HG02981 (cell line): ENCODE results near the gene CTNNA2.

Source experiments
- ATAC-seq: cut with Tn5 transposase; IDR thresholded peaks from one replicate; pipeline ENCODE4 v1.9.1; 2021; ENCODE audit warnings: mild to moderate bottlenecking, moderate library complexity; ENCODE audit not compliant: unreplicated experiment

The CTNNA2 gene

DNA sequence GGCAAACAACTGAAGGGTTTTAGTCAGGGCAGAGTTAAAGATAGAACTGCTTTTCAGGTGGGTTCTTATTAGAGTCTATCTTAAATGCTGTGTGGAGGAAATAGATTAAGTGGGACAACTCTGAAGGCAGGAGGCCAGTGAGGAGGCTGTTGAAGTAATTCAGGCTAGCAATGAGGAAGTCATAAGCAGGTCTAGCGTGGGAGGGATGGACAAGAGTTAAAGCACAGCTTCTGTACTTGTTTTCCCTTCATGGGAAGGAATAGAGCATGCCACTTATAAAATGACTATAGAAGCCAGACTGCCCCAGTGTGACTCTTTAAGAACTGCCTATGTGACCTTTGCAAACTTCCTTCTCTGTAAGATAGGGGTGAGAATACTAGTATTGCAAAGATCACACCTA is 993.7 kb downstream of the CTNNA2 start:
- ATAC-seq: no peak

DNA sequence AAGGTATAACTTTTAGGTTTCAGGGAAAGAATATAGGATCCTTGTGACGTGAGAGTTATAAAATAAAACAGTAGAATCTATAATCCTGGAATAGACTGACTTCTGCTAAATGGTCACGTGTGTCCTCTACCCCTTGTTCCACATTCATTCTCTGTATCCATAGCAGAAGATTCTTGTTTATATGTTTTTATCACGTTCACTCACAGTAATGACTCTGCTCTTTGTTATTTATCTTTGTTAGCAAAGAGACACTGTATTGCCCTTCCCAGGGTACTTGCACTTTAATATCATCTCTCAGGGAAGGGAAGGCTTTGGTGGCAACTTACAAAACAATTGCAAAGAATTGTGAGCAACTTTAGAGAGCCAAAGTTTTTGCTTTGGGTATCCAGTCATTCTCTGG is 997.9 kb downstream of the CTNNA2 start:
- no peak for ATAC-seq

DNA sequence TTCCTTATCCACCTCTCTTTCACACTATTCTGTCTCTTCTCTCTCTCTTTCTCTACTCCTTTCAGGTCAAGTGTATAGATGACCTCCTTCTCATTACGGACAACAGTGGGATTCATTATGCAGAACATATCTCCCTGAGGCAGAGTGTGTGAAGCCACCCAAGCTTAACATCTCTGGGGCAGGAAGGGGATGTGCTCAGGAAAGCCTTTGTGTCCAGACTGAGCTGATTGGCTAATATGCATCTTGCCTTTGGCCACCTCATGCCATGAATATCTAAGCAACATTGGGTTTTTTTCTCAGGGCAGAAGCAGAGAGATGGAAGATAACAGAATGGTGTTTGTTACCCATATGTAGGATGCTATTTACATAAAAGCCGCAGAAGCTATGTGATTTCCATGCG is 1003.1 kb downstream of the CTNNA2 start:
- ATAC-seq: no peak

GRCh38 chr2:80517316-80517715 is 1004.5 kb downstream of the CTNNA2 start:
- ATAC-seq: no peak

DNA sequence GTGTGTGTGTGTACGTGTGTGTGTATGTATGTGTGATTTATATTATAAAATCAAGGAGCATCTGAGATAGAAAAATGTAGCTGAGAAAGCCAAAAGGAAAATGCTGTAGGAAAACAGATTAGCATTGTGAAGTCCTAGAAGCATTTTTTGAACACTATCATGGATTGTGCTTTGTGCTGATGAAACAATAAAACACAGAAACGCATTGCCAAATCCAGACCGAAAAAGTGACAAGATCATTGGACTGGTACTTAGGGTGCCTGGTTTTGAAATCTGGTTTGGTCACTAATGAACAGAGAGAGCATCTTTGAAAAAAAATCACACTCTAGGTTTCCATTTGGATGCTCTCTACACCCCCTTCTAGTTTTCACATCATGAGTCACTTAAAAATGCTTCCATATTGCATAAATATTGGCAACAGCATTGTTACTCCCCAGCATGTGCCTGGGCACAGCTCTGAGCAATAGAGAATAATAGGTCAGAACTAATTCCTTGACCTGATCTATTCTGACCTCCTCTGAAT is 1006.3 kb downstream of the CTNNA2 start:
- no peak for ATAC-seq

DNA sequence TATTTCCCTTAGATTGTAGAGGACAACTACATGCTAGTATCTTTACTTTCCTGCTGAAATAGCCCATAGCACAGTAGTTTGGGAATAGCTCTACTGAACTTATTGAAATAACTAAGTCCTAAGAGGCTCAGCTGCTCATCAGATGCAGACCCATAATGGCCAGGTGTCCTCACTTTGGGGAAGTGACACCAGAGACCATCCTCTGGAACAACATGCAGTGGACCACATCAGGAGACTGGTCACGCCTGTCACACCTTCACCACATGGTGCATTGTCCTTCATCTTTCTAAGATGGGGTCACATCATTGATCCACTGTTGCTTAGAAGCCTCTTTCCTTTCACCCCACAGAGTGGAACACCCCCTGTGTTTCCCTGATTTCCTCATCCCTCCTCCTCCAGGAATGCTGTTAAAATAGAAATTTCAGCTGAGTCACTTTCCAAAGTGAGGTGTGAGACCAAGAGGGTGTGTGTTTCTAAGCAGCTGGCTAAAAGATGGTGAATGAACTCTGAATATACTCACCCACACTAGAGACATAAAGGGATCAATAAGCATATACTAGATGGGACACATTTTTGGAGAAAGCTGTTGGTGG is 1006.9 kb downstream of the CTNNA2 start:
- no peak for ATAC-seq

DNA sequence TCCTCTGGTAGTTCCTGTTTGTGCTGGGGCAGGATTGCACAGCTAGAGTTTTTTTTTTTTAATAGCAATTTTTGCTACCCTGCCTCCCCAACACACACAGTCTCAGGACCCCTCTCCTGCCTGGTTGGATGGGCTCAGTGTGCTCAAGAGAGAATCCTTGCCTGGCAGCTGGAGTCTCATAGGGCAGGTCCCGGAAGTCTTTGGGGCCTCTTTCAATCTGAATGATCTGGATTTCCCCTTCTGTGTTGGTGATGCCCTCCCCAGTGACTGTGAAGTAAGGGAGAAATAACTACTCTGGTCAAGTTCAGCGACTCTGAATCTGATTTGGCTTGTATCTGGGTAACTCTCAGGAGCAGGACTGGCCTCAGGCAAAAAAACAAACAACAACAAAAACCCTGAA is 1012.3 kb downstream of the CTNNA2 start:
- peak; percentile 75 for ATAC-seq

- no peak for ATAC-seq
These were observed 1014.3 kb downstream of the CTNNA2 start for GRCh38 chr2:80527119-80527518.

GRCh38 chr2:80529466-80530165 is 1016.8 kb downstream of the CTNNA2 start:
- ATAC-seq: no peak

GRCh38 chr2:80530442-80531064 is 1017.7 kb downstream of the CTNNA2 start:
- no peak for ATAC-seq

- ATAC-seq: no peak
These were observed 1018.5 kb downstream of the CTNNA2 start for GRCh38 chr2:80531319-80531718.

GRCh38 chr2:80545420-80546210 is 1032.8 kb downstream of the CTNNA2 start:
- no peak for ATAC-seq

DNA sequence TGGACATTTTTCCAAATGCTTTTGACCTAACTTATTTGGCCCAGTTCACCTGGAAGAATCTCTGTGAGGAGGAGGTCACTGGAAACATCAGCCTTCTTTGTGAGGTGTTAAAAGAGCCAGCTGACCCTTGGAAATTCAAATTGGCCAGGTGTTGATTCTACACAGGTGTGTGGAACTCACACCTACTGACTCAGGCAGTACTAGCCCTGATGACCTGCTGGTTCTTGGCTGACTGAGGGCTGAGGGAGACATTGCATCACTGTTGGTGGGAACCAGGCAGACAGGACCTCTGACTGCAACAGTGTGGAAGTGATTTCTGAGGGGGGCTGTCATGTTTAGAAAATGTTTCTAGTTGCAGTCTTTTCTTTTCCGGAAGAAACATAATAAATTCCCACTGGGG is 1033.9 kb downstream of the CTNNA2 start:
- no peak for ATAC-seq

DNA sequence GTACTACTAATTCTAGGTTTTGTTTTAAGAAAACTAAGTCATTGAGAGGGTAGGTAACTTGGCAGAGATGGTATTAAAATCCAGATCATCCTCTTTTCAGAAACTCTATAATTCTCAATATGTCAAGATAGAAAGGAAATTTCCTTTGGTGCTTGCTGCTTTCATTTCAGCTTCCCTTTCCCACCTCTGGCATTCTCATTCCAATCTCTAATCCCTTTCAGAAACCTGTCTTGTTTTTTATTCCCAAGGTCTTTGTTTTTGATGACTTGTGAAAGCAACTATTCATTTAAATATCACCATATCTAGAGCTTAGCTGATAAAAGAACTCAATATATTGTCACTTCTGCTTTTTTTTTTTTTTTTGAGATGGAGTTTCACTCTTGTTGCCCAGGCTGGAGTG is 1034.5 kb downstream of the CTNNA2 start:
- ATAC-seq: no peak

DNA sequence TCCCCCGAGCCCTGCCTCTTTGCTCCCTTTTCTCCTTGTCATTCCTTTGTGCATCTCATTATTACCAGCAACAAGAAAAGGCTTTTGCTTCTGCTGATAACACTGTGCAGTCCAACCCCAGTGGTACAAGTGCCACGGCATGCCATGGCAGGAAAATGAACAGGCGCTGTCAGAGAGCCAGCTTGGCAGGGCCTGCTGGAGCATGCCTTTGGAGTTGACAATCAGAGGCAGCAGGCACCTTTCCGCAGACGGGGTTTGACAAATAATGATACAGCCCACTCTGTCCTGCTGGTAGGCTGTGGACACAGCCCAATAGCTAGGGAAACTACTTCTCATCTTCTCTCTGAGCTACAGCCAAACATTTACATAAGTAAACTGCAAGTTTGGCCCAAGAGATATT is 1035.6 kb downstream of the CTNNA2 start:
- no peak for ATAC-seq

DNA sequence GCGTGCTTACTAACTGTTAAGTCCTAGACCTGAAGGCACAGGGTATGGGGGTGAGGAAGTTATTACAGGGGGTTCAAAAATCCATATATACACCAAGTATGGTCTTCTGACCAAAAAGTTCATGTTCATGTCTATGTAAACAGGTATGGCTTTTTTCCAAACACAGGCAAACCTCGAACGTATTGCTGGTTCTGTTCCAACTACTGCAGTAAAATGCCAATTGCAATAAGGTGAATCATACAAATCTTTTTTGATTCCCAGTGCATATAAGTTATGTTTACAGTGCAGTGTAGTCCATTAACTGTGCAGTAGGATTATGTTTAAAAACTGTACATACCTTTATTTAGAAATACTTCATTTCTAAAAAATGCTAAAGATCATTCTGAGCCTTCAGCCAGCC is 1037.0 kb downstream of the CTNNA2 start:
- no peak for ATAC-seq

DNA sequence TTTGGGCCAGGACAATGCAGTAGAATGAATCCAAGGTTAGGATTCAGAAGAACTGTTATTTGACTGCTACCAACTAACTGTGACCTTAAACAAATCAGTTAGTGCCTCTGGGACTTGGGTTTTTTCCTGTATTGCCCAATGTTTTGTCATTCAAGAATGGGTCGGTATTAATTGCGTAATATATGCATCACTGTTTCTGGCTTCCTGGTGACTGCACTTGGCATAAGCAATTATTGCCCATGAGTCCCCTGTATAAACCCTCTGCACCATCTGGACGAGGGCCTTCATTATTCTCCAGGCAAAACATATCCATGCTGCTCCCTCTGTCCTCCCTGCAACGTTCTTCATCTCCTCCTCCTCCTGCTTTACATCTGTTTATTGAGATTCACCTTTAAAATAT is 1047.5 kb downstream of the CTNNA2 start:
- ATAC-seq: no peak

- ATAC-seq: no peak
These were observed 1055.2 kb downstream of the CTNNA2 start for GRCh38 chr2:80568011-80568410.

GRCh38 chr2:80573167-80573566 is 1060.3 kb downstream of the CTNNA2 start:
- ATAC-seq: no peak

- ATAC-seq: no peak
These were observed 1061.1 kb downstream of the CTNNA2 start for GRCh38 chr2:80573950-80574349.

DNA sequence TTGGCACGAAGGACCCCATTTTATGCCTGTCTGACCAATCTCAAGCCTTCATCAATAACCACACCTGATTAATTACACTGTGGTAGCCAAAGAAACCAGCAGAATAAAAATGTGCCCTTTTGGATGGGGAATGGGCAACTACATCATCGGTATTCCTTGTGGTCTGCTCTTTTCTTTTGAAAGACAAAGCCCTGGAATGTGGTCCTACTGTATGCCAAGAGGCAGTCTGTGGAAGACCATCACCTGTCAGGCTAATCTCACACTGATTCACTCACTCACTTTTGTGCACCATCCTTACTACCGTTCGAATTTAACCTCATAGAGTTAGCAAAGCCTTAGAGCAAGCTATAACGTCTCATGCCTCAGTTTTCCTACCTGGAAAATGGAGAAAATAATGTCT is 1066.9 kb downstream of the CTNNA2 start:
- no peak for ATAC-seq
